GM03348 (cell line): ENCODE measurements around the gene TMPRSS5.
"Not testable (repeated sequence)": the region's sequence is repeated elsewhere in the genome, so short reads cannot be mapped to it uniquely, and the experiment has no call there.

Experiments used
- DNase-seq: peaks from one replicate; pipeline ENCODE4 v3.0.0; 2012; ENCODE audit warnings: low spot score

TMPRSS5 gene

GRCh38 chr11:113697756-113698407, 8.2 kb downstream of the TMPRSS5 start:
- DNase-seq: no peak

- DNase-seq: no peak
These were observed 9.0 kb downstream of the TMPRSS5 start for GRCh38 chr11:113697111-113697510.

- no peak for DNase-seq
These were observed 10.9 kb downstream of the TMPRSS5 start for GRCh38 chr11:113695207-113695606.

GRCh38 chr11:113694390-113694789, 11.7 kb downstream of the TMPRSS5 start:
- DNase-seq: no peak

- DNase-seq: no peak
These were observed 13.1 kb downstream of the TMPRSS5 start for GRCh38 chr11:113693030-113693429.

GRCh38 chr11:113690619-113691569, 15.2 kb downstream of the TMPRSS5 start:
- peak; percentile 92 for DNase-seq

GRCh38 chr11:113689768-113690618, 16.1 kb downstream of the TMPRSS5 start:
- DNase-seq: no peak

- no peak for DNase-seq
These were observed 20.3 kb downstream of the TMPRSS5 start for GRCh38 chr11:113685654-113686359.

- peak; percentile 40 for DNase-seq
These were observed 21.6 kb downstream of the TMPRSS5 start for GRCh38 chr11:113684496-113684895.

- DNase-seq: no peak
These were observed 22.5 kb downstream of the TMPRSS5 start for GRCh38 chr11:113683481-113684046.

- no peak for DNase-seq
These were observed 24.2 kb downstream of the TMPRSS5 start for GRCh38 chr11:113681711-113682413.

GRCh38 chr11:113681282-113681681, 24.8 kb downstream of the TMPRSS5 start:
- DNase-seq: no peak

- DNase-seq: no peak
These were observed 28.4 kb downstream of the TMPRSS5 start for GRCh38 chr11:113677685-113678084.

- DNase-seq: no peak
These were observed 30.5 kb downstream of the TMPRSS5 start for GRCh38 chr11:113675565-113675964.

GRCh38 chr11:113675003-113675561, 31.0 kb downstream of the TMPRSS5 start:
- peak; percentile 92 for DNase-seq

GRCh38 chr11:113674397-113674685, 31.8 kb downstream of the TMPRSS5 start:
- DNase-seq: no peak

- DNase-seq: no peak
These were observed 32.3 kb downstream of the TMPRSS5 start for GRCh38 chr11:113673550-113674396.

GRCh38 chr11:113671914-113672313, 34.2 kb downstream of the TMPRSS5 start:
- DNase-seq: not testable (repeated sequence)

GRCh38 chr11:113670831-113671215, 35.3 kb downstream of the TMPRSS5 start:
- no peak for DNase-seq
